Measurements from ENCODE around the gene AGO1. TPM values are rescaled to one million over a fixed set of nuclear protein-coding genes. Genes with fewer than 3 reads are reported as not detected.
A peak's percentile ranks its signal among the peaks of the same experiment; 100 is the strongest.

AGO1 gene
- total and polyA plus RNA-seq, 8 donors = 20.8 to 29.7 (median 22.3) TPM

DNA sequence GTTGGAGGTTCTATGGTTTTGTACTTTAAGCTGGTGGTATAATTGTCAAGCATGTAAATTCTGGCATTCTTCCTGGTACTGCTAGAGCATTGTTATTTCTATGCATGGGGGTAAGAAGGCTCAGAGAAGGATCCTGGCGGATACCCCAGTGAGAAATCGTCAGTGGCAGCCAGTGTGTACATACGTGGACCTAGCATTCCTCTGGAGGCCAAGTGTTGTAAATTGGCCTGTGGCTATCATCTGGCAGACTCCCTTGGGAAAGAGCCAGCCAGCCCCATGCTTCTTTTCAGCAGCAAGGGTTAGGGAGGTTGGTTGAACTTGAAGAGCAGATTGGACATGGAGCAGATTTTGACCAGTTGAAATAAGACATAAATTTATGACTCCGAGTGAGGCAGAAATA is 42.7 kb downstream of the AGO1 start:
- intact Hi-C loops (cut with DNase I) = no loop called here

DNA sequence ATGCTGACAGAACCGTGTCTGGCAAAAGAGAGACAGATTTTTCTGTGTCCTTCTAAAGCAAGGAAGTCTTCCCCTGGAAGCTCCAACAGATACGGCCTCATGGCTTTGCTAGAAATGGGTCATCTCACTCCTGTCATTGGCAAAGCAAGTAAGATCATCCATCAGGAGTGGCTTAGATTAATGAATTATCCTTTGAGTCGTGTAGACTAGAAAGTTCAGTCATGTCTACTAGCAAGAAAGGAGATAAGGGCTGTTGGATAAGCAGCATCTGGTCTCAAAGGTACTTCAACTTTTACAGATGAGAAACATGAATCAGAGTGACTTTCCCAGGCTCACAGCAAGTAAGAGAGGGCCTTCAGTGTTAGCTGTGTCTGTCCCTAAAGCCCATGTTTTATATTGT is 44.5 kb downstream of the AGO1 start:
- Histone ChIP-seq H3K4me3 (no peak overlapping the region), H3K4me1 (peaks cover 4 to 21% of the 10 kb centered on the region in 2 donors), H3K9me3 (no peaks in the 10 kb centered on the region), H3K27me3 (no peaks in the 10 kb centered on the region), H3K27ac (no peak overlapping the region), H3K36me3 (peaks cover 0 to 6% of the 10 kb centered on the region in 2 donors)
- intact Hi-C loops (cut with DNase I) = no loop called here
- DNase-seq (no peak), ATAC-seq (no peak)
- TF ChIP-seq, protein P1, sequence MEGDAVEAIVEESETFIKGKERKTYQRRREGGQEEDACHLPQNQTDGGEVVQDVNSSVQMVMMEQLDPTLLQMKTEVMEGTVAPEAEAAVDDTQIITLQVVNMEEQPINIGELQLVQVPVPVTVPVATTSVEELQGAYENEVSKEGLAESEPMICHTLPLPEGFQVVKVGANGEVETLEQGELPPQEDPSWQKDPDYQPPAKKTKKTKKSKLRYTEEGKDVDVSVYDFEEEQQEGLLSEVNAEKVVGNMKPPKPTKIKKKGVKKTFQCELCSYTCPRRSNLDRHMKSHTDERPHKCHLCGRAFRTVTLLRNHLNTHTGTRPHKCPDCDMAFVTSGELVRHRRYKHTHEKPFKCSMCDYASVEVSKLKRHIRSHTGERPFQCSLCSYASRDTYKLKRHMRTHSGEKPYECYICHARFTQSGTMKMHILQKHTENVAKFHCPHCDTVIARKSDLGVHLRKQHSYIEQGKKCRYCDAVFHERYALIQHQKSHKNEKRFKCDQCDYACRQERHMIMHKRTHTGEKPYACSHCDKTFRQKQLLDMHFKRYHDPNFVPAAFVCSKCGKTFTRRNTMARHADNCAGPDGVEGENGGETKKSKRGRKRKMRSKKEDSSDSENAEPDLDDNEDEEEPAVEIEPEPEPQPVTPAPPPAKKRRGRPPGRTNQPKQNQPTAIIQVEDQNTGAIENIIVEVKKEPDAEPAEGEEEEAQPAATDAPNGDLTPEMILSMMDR (IDR thresholded peaks at IDR 0.05) = no peak

More for the DNA sequence above, 42.7 kb downstream of the AGO1 start:
- H3K4me3 ChIP-seq = no peak overlapping the region
- no peak overlapping the region for H3K27ac ChIP-seq
- peak in 1 of 4 donors; percentile 26 for DNase-seq
- ATAC-seq = no peak
- H3K36me3 ChIP-seq = peaks cover 0 to 20% of the 10 kb centered on the region in 2 donors
- TF ChIP-seq, protein P1 (IDR thresholded peaks at IDR 0.05) = no peak
- no peaks in the 10 kb centered on the region for H3K9me3 ChIP-seq
- peaks cover 4 to 11% of the 10 kb centered on the region in 2 donors for H3K4me1 ChIP-seq
- no peaks in the 10 kb centered on the region for H3K27me3 ChIP-seq

DNA sequence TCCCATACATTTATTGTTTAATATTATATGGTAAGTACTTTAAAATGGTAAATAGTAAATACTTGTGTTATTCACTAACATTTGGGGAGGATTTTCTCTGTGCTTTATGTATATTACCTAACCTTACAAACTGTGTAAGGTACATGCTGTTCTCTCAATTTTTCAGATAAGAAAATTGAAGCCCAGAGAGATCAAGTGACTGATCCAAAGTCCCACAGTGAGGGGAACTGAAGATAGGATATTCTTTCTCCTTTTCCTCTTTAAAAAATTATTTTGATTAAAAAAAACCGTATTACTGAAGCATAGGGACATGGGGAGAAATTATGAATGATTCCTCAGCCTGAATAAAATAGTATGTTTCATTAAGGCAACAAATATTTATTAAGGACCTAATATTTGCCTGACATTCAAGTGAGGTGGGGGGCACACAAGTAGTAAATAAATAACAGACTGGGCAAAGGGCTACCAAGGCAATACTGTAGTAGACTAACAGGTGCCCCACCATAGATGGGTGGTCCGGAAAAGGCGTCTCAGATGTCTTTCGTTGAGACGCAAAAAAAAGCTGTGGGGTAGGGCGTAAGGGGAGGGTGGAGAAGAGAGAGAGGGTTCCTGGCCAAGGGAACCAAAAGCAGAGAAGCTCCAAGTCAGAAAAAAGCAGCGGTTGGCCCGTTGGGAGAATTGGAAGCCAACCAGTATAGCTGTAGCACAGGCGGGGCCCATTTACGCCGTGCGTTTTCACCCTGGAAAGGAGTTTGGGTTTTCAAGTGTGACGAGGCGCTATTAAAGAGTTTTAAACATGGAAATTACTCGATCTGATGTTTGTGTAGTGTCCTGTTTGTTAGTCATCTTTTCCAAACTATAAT is 47.0 kb downstream of the AGO1 start:
- peaks cover 4 to 38% of the 10 kb centered on the region in 2 donors for H3K4me1 ChIP-seq
- H3K9me3 ChIP-seq = no peaks in the 10 kb centered on the region
- no peaks in the 10 kb centered on the region for H3K36me3 ChIP-seq
- TF ChIP-seq, protein P1 (IDR thresholded peaks at IDR 0.05) = no peak
- peak overlapping the region; percentile 97 to 99 for H3K27ac ChIP-seq
- DNase-seq = peak in 2 of 4 donors; percentile 49 to 59
- peak; percentile 45 for ATAC-seq
- no peaks in the 10 kb centered on the region for H3K27me3 ChIP-seq
- H3K4me3 ChIP-seq = peak overlapping the region; percentile 80 to 82
- intact Hi-C loops (cut with DNase I) = no loop called here

DNA sequence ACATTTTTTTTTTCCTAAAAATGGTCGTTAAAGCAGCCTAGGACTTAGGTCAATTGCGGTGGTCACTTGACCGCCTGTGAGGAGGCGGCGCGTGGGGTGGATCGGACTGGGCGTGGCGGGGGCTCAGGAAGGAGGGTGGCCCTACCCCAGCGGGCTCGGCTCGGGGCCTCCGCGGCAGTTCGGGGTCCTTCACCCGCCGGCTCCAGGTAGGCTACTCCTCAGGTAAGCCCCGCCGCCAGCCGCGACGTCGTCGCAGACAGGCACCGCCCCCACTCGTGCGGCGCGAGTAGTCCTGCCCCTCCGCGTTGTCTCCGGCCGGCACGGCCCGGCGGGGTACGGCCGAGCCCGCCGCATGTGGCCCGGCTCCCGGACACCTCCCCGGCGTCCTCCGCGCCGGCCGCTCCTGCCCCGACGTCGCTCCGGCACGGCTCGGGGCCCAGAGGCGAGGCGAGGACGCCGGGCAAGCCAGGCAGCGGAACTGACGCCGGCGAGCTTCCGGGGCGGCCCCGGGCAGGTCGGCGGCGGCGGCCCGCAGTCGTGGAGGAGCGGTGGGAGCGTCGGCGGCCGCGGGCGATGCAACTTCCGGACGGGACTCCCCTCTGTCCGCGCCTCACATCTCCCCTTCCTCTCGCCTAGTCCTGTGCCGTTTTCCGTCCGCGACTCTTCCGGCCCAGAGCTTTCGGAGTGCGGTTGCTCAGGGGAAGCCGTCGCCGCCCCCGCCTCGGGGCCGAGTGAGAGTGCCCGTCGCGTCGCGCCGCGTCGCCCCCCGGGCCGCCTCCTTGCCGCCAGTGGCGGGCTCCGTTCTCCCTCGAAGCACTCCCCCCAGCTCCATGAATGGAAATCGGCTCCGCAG is 47.8 kb downstream of the AGO1 start, which contains the start of gene AGO3:
TSS of gene AGO3 (plus strand) at position 513 of the 853 bp plus-strand sequence. CDS start at position 835, 322 bp downstream.
- TF ChIP-seq, protein P1 (IDR thresholded peaks at IDR 0.05) = no peak
- H3K27ac ChIP-seq = peak within 1 kb of the TSS; percentile 97 to 99
- no peaks in the 10 kb centered on the region for H3K36me3 ChIP-seq
- ATAC-seq (peak; percentile 92), DNase-seq (peak; percentile 81 to 97 (median 88))
- H3K4me1 ChIP-seq = peaks cover 4 to 46% of the 10 kb centered on the region in 2 donors
- no peaks in the 10 kb centered on the region for H3K9me3 ChIP-seq
- intact Hi-C loops (cut with DNase I) = no loop called here
- no peaks in the 10 kb centered on the region for H3K27me3 ChIP-seq
- H3K4me3 ChIP-seq = peak within 1 kb of the TSS; percentile 80 to 82

Measured in left lung (tissue), 10 donors.